Colonic mucosa (tissue), 4 donors: ENCODE data around the gene PLAGL1. TPM values are rescaled to one million over a fixed set of nuclear protein-coding genes. Genes with fewer than 3 reads are reported as not detected.

ENCODE experiments used
- DNase-seq: peaks from one replicate; pipeline ENCODE4 v3.0.0-alpha.2; 2020
- H3K27ac ChIP-seq: fragments of 200-600 bp; one replicate; pipeline ENCODE4 v1.8.0; 2021
- H3K27me3 ChIP-seq: fragments of 200-600 bp; one replicate; pipeline ENCODE4 v1.8.0; 2021
- H3K36me3 ChIP-seq: fragments of 200-600 bp; one replicate; pipeline ENCODE4 v1.8.0; 2021
- H3K4me1 ChIP-seq: fragments of 200-600 bp; one replicate; pipeline ENCODE4 v1.8.0; 2021; ENCODE audit warnings: mild to moderate bottlenecking
- H3K4me3 ChIP-seq: fragments of 200-600 bp; one replicate; pipeline ENCODE4 v1.8.0; 2021
- H3K9ac ChIP-seq, 2 donors: one replicate each; pipeline ENCODE4 v1.7.0; 2013; ENCODE audit warnings: control low read depth in 2 of 2, low read depth in 2 of 2, low read length in 2 of 2
- H3K9me3 ChIP-seq: fragments of 200-600 bp; one replicate; pipeline ENCODE4 v1.8.0; 2021
- intact Hi-C: fragments of 100-400 bp; cut with DNase I; formaldehyde crosslinking; loops from one replicate; pipeline ENCODE4 v1.14.1; 2022
- total RNA-seq, 2 donors: library from RNA; stranded (reverse); fragmentation: NEBNext Ultra II Directional in 1 of 2; extraction: Animal tissue kit (Norgen Biotek cat#: 25700) in 1 of 2; gene quantifications; one replicate each; pipeline ENCODE4 v1.2.1, GENCODE V29; 2021
- TF ChIP-seq, protein P1 (sequence below): fragments of 200-600 bp; IDR thresholded peaks from one replicate; pipeline ENCODE4 v1.8.0; 2022; ENCODE audit warnings: antibody characterized with exemption, mild to moderate bottlenecking
- donor health status: healthy.
- donor health status: DM: no; HTN: no; CAD: no.
- donor health status: DM: no; HTN: no; CAD: no.

The PLAGL1 gene
- total RNA-seq, 2 donors from 2014 or later = 30.2 to 51.1 TPM

DNA sequence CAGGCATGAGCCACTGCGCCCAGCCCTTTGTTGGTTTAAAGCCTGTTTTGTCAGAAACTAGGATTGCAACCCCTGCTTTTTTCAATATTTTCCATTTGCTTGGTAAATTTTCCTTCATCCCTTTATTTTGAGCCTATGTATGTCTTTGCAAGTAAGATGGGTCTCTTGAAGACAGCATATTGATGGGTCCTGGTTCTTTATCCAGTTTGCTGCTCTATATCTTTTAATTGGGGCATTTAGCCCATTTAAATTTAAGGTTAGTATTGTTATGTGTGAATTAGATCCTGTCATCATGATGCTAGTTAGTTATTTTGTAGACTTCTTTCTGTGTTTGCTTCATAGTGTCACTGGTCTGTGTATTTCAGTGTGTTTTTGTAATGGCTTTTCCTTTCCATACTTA is 97.0 kb downstream of the PLAGL1 start:
- H3K27ac ChIP-seq = no peak overlapping the region
- H3K9ac ChIP-seq = no peak overlapping the region
- intact Hi-C loops = no loop called here

DNA sequence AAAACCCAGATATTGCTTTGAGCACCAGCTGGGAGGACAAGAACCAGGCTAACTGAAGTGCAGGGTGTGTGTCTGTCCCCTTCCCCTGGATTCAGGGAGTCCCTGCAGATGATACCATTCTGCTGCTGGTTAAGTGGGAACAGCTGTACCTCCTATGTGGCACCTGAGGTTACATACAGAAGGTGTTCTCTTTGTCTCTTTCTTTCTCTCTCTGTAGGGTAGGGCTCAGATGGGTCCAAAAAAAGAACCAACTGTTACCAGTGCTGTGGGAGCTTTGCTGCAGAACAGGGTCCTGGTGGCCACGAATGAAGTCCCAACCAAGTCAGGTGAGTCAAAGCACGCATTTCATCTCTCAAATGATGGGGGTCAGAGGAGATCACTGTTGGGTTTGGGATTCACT is 105.2 kb downstream of the PLAGL1 start:
- Histone ChIP-seq H3K36me3 (no peaks in the 10 kb centered on the region), H3K4me1 (no peaks in the 10 kb centered on the region), H3K27ac (no peak overlapping the region), H3K4me3 (no peak overlapping the region), H3K27me3 (no peaks in the 10 kb centered on the region), H3K9me3 (no peaks in the 10 kb centered on the region), H3K9ac (no peak overlapping the region)
- intact Hi-C loops = no loop called here
- TF ChIP-seq, protein P1, sequence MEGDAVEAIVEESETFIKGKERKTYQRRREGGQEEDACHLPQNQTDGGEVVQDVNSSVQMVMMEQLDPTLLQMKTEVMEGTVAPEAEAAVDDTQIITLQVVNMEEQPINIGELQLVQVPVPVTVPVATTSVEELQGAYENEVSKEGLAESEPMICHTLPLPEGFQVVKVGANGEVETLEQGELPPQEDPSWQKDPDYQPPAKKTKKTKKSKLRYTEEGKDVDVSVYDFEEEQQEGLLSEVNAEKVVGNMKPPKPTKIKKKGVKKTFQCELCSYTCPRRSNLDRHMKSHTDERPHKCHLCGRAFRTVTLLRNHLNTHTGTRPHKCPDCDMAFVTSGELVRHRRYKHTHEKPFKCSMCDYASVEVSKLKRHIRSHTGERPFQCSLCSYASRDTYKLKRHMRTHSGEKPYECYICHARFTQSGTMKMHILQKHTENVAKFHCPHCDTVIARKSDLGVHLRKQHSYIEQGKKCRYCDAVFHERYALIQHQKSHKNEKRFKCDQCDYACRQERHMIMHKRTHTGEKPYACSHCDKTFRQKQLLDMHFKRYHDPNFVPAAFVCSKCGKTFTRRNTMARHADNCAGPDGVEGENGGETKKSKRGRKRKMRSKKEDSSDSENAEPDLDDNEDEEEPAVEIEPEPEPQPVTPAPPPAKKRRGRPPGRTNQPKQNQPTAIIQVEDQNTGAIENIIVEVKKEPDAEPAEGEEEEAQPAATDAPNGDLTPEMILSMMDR = no peak
- no peak for DNase-seq

More for the DNA sequence above, 97.0 kb downstream of the PLAGL1 start:
- no peaks in the 10 kb centered on the region for H3K27me3 ChIP-seq
- DNase-seq = no peak
- no peaks in the 10 kb centered on the region for H3K9me3 ChIP-seq
- no peak overlapping the region for H3K4me3 ChIP-seq
- H3K36me3 ChIP-seq = no peaks in the 10 kb centered on the region
- TF ChIP-seq, protein P1 = no peak
- H3K4me1 ChIP-seq = no peaks in the 10 kb centered on the region

DNA sequence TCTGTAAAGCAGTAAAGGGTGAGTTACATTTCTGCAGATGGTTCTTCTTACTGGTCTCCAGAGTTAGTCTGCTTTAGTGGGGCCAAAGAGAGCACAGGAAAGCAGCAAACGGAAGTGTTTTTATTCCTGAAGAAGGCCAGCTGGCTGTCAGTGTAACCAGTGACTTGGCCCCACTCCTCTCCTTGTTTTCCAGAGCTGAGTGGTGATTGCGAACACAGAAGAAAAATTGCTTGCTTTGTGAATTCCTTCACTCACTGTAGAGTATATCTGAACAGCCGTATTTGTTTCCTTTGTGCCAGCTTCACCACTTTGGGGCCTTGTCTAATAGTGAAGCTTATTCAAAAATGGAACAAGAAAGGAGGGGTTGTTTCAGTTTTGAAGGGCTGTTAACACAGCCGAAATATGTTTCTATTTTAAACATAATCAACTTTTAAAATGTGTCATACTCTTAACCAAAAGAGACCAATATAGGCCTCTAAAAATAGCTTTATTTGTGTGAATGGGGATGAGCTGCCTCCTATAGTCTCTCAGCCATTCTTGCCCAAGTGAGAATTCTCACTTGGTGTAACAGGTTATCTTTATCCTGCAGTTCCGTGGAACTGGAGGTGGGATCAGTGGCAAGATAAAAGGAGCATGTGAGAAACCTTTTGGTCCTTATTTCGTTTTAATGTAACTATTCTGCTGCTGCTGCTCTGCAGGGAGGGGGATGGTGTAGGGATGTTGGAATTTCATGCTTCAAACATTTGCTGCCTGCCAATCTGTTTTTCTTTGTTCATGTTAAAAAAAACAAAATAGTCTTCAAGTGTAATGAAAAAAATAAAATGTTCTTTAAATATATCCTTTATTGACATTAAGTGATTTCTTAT is 105.9 kb downstream of the PLAGL1 start:
- Histone ChIP-seq H3K9me3 (no peaks in the 10 kb centered on the region), H3K27me3 (no peaks in the 10 kb centered on the region), H3K27ac (no peak overlapping the region), H3K4me3 (no peak overlapping the region), H3K9ac (no peak overlapping the region), H3K36me3 (no peaks in the 10 kb centered on the region), H3K4me1 (no peaks in the 10 kb centered on the region)
- TF ChIP-seq, protein P1 = no peak
- peak; percentile 33 for DNase-seq
- intact Hi-C loops = no loop called here

GRCh38 chr6:143900358-143900757 is 107.7 kb downstream of the PLAGL1 start:
- Histone ChIP-seq H3K4me3 (no peak overlapping the region), H3K36me3 (no peaks in the 10 kb centered on the region), H3K27me3 (no peaks in the 10 kb centered on the region), H3K9me3 (no peaks in the 10 kb centered on the region), H3K27ac (no peak overlapping the region), H3K9ac (no peak overlapping the region), H3K4me1 (peaks cover 4% of the 10 kb centered on the region)
- intact Hi-C loops = no loop called here
- no peak for DNase-seq
- TF ChIP-seq, protein P1 = no peak

DNA sequence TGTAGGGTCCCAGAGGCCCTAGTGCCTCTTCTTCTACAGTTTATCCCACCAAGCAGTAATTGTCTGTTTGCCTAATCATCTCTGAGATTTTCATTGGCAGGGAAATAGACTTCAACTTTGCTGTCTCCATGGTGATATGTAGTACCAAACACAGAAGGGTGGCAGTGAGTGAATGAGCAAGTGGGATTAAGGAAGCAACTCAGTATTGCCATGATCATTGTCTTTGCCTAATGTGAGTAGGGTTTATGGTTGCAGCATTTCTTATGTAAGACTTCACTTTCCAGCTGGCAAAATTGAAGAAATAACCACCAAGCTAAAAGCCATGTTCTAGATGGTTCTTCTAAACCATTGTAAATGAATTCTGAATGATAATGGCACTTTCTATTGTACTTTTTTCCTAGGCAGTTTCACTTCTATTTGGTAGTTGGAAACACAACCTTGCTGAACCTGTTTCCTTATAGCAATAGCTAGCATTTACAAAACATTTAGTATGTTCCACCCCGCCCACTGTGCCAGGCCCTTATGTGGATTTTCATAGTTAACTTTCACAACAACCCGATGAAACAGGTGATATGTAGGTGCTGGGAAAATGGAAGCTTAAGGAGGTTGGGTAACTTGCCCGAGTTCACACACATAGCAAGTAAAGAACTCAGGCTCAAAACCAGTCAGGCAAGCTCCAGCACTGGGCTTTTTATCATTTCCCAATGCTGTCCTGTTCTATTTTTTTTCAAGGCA is 111.8 kb downstream of the PLAGL1 start:
- DNase-seq = peak; percentile 32
- no peak overlapping the region for H3K4me3 ChIP-seq
- peaks cover 4% of the 10 kb centered on the region for H3K4me1 ChIP-seq
- H3K36me3 ChIP-seq = no peaks in the 10 kb centered on the region
- intact Hi-C loops = no loop called here
- H3K27me3 ChIP-seq = no peaks in the 10 kb centered on the region
- H3K9me3 ChIP-seq = no peaks in the 10 kb centered on the region
- no peak overlapping the region for H3K27ac ChIP-seq
- no peak overlapping the region for H3K9ac ChIP-seq
- TF ChIP-seq, protein P1 = no peak
